ENCODE measurements around the gene KCNMA1.

KCNMA1 gene

GRCh38 chr10:77023396-77023795 lies 614.2 kb downstream of the KCNMA1 start:
- TF ChIP-seq TAF1 (IDR thresholded peaks at IDR 0.05; ENCODE audit: low read depth) (no peak), USF1 (IDR thresholded peaks at IDR 0.05) (no peak), EP300 (IDR thresholded peaks at IDR 0.05; ENCODE audit: borderline replicate concordance) (no peak), REST (IDR thresholded peaks at IDR 0.05; ENCODE audit: low read depth) (no peak), RAD21 (IDR thresholded peaks at IDR 0.05; ENCODE audit: low read depth) (no peak)

- TF ChIP-seq RAD21 (IDR thresholded peaks at IDR 0.05; ENCODE audit: low read depth) (no peak), EP300 (IDR thresholded peaks at IDR 0.05; ENCODE audit: borderline replicate concordance) (no peak), TCF12 (IDR thresholded peaks at IDR 0.05; ENCODE audit: low read depth) (no peak), NFIC (IDR thresholded peaks at IDR 0.05) (no peak), MAX (IDR thresholded peaks at IDR 0.05) (no peak), TAF1 (IDR thresholded peaks at IDR 0.05; ENCODE audit: low read depth) (no peak), REST (IDR thresholded peaks at IDR 0.05; ENCODE audit: low read depth) (no peak), YY1 (IDR thresholded peaks at IDR 0.05; ENCODE audit: low read depth) (no peak), TEAD4 (IDR thresholded peaks at IDR 0.05) (no peak), CEBPB (IDR thresholded peaks at IDR 0.05) (no peak), CREB1 (IDR thresholded peaks at IDR 0.05; ENCODE audit: low read depth) (no peak)
Measured at GRCh38 chr10:77022671-77023070, 614.9 kb downstream of the KCNMA1 start.

- no peak for TF ChIP-seq TAF1 (IDR thresholded peaks at IDR 0.05; ENCODE audit: low read depth)
- no peak for TF ChIP-seq CEBPB (IDR thresholded peaks at IDR 0.05)
- TF ChIP-seq FOXM1 (IDR thresholded peaks at IDR 0.05; ENCODE audit: borderline replicate concordance, low read depth) = no peak
- no peak for TF ChIP-seq NFIC (IDR thresholded peaks at IDR 0.05)
- no peak for TF ChIP-seq RAD21 (IDR thresholded peaks at IDR 0.05; ENCODE audit: low read depth)
- no peak for TF ChIP-seq EGR1 (IDR thresholded peaks at IDR 0.05)
- no peak for TF ChIP-seq MAX (IDR thresholded peaks at IDR 0.05)
- no peak for TF ChIP-seq YY1 (IDR thresholded peaks at IDR 0.05; ENCODE audit: low read depth)
- no peak for TF ChIP-seq EP300 (IDR thresholded peaks at IDR 0.05; ENCODE audit: borderline replicate concordance)
- TF ChIP-seq REST (IDR thresholded peaks at IDR 0.05; ENCODE audit: low read depth) = no peak
Measured at GRCh38 chr10:77021966-77022490, 615.6 kb downstream of the KCNMA1 start.

GRCh38 chr10:77020426-77021040 lies 617.1 kb downstream of the KCNMA1 start:
- TF ChIP-seq YY1 (IDR thresholded peaks at IDR 0.05; ENCODE audit: low read depth) (no peak), CEBPB (IDR thresholded peaks at IDR 0.05) (no peak), EP300 (IDR thresholded peaks at IDR 0.05; ENCODE audit: borderline replicate concordance) (no peak), MAX (IDR thresholded peaks at IDR 0.05) (no peak), ZBTB7A (IDR thresholded peaks at IDR 0.05; ENCODE audit: low read depth) (no peak), TAF1 (IDR thresholded peaks at IDR 0.05; ENCODE audit: low read depth) (no peak)

- no peak for TF ChIP-seq EP300 (IDR thresholded peaks at IDR 0.05; ENCODE audit: borderline replicate concordance)
- no peak for TF ChIP-seq FOXM1 (IDR thresholded peaks at IDR 0.05; ENCODE audit: borderline replicate concordance, low read depth)
- TF ChIP-seq EGR1 (IDR thresholded peaks at IDR 0.05) = no peak
- no peak for TF ChIP-seq ZBTB7A (IDR thresholded peaks at IDR 0.05; ENCODE audit: low read depth)
- TF ChIP-seq TAF1 (IDR thresholded peaks at IDR 0.05; ENCODE audit: low read depth) = no peak
- no peak for TF ChIP-seq MAX (IDR thresholded peaks at IDR 0.05)
- no peak for TF ChIP-seq YY1 (IDR thresholded peaks at IDR 0.05; ENCODE audit: low read depth)
- TF ChIP-seq TCF12 (IDR thresholded peaks at IDR 0.05; ENCODE audit: low read depth) = no peak
- no peak for TF ChIP-seq REST (IDR thresholded peaks at IDR 0.05; ENCODE audit: low read depth)
Measured at GRCh38 chr10:77016855-77017254, 620.8 kb downstream of the KCNMA1 start.

All from Ishikawa (cell line).